SU-DHL-6 (cell line): ENCODE results near the gene CDH10.

Source experiments
- H2AFZ ChIP-seq: fragments of 200-600 bp; sonication (generic); 2 replicates; pipeline ENCODE4 v1.6.1; 2014; ENCODE audit warnings: low read depth, mild to moderate bottlenecking, moderate library complexity, mixed read lengths, antibody characterized with exemption, low read length; ENCODE audit not compliant: severe bottlenecking
- H3F3A ChIP-seq: fragments of 200-600 bp; shearing (Covaris generic); 2 replicates; pipeline ENCODE4 v1.6.0; 2016; ENCODE audit warnings: antibody characterized with exemption, mild to moderate bottlenecking; ENCODE audit not compliant: insufficient read depth
- H3K27ac ChIP-seq: fragments of 200-600 bp; sonication (generic); 2 replicates; pipeline ENCODE4 v1.5.1; 2016; ENCODE audit warnings: low read depth, mild to moderate bottlenecking, low read length, moderate library complexity, mixed read lengths
- H3K27me3 ChIP-seq: fragments of 200-600 bp; sonication (generic), shearing (Covaris generic); 2 replicates; pipeline ENCODE4 v1.6.0; 2014; ENCODE audit warnings: mild to moderate bottlenecking, low read length
- H3K36me3 ChIP-seq: fragments of 200-600 bp; sonication (generic); 2 replicates; pipeline ENCODE4 v1.6.1; 2014; ENCODE audit warnings: mild to moderate bottlenecking, low read length, mixed read lengths
- H3K4me2 ChIP-seq: fragments of 300-600, 200-600 bp; shearing (Covaris generic), sonication (generic); 2 replicates; pipeline ENCODE4 v1.6.0; 2014; ENCODE audit warnings: low read length, low read depth, mild to moderate bottlenecking; ENCODE audit not compliant: poor library complexity, severe bottlenecking
- H3K4me3 ChIP-seq: fragments of 200-600 bp; sonication (generic); 2 replicates; pipeline ENCODE4 v1.5.1; 2014; ENCODE audit warnings: antibody characterized with exemption, low read length, mild to moderate bottlenecking, mixed read lengths; ENCODE audit not compliant: insufficient read depth, poor library complexity, severe bottlenecking
- H3K79me2 ChIP-seq: fragments of 200-600 bp; sonication (generic); 2 replicates; pipeline ENCODE4 v1.6.1; 2014; ENCODE audit warnings: mild to moderate bottlenecking, low read length, moderate library complexity; ENCODE audit not compliant: insufficient read depth
- H3K9ac ChIP-seq: fragments of 200-600 bp; sonication (generic); 2 replicates; pipeline ENCODE4 v1.7.0; 2014; ENCODE audit warnings: mild to moderate bottlenecking, low read length
- H3K9me2 ChIP-seq: fragments of 200-600 bp; sonication (generic); replicated peaks from 2 replicates; pipeline ENCODE4 v1.6.1; 2014; ENCODE audit warnings: low read length; ENCODE audit not compliant: insufficient read depth
- H3K9me3 ChIP-seq: fragments of 200-600 bp; sonication (generic); 2 replicates; pipeline ENCODE4 v1.6.1; 2014; ENCODE audit warnings: low read length, mixed read lengths; ENCODE audit not compliant: insufficient read depth
- H4K20me1 ChIP-seq: fragments of 200-600 bp; sonication (generic); 2 replicates; pipeline ENCODE4 v1.6.1; 2014; ENCODE audit warnings: low read depth, mild to moderate bottlenecking, antibody characterized with exemption, low read length, moderate library complexity, mixed read lengths
- CTCF ChIP-seq: fragments of 200-600 bp; sonication (generic); IDR thresholded peaks from one replicate; pipeline ENCODE4 v1.5.1; 2017; ENCODE audit warnings: antibody characterized with exemption, mild to moderate bottlenecking, low read length, moderate library complexity; ENCODE audit not compliant: insufficient read depth, poor library complexity, severe bottlenecking
- EZH2phosphoT487 ChIP-seq: fragments of 200-600 bp; sonication (generic), shearing (Covaris generic); conservative IDR thresholded peaks from 2 replicates; pipeline ENCODE4 v1.6.1; 2018; ENCODE audit warnings: mild to moderate bottlenecking, antibody characterized with exemption, low read length, moderate library complexity, mixed read lengths

The CDH10 gene

GRCh38 chr5:24492229-24492628, 152.5 kb downstream of the CDH10 start:
- Histone ChIP-seq H3K9me3 (no peaks in the 10 kb centered on the region), H4K20me1 (no peaks in the 10 kb centered on the region), H3K79me2 (no peaks in the 10 kb centered on the region), H2AFZ (peak overlapping the region; percentile 31), H3K9ac (no peak overlapping the region), H3K27me3 (no peaks in the 10 kb centered on the region), H3F3A (no peaks in the 10 kb centered on the region), H3K27ac (no peak overlapping the region), H3K4me2 (no peak overlapping the region), H3K9me2 (no peaks in the 10 kb centered on the region), H3K4me3 (no peak overlapping the region), H3K36me3 (no peaks in the 10 kb centered on the region)
- no peak for TF ChIP-seq EZH2phosphoT487
- TF ChIP-seq CTCF = no peak

GRCh38 chr5:24491490-24491889, 153.3 kb downstream of the CDH10 start:
- Histone ChIP-seq H2AFZ (no peak overlapping the region), H3K27ac (no peak overlapping the region), H3K4me2 (no peak overlapping the region), H3F3A (no peaks in the 10 kb centered on the region), H3K9ac (no peak overlapping the region), H3K4me3 (no peak overlapping the region), H3K79me2 (no peaks in the 10 kb centered on the region), H3K9me3 (no peaks in the 10 kb centered on the region), H3K27me3 (no peaks in the 10 kb centered on the region), H3K9me2 (no peaks in the 10 kb centered on the region), H4K20me1 (no peaks in the 10 kb centered on the region), H3K36me3 (no peaks in the 10 kb centered on the region)
- TF ChIP-seq EZH2phosphoT487 = no peak
- TF ChIP-seq CTCF = no peak

GRCh38 chr5:24487368-24488229, 157.2 kb downstream of the CDH10 start:
- Histone ChIP-seq H2AFZ (peak overlapping the region; percentile 50), H3K9ac (no peak overlapping the region), H3K9me2 (no peaks in the 10 kb centered on the region), H3F3A (no peaks in the 10 kb centered on the region), H3K36me3 (no peaks in the 10 kb centered on the region), H4K20me1 (no peaks in the 10 kb centered on the region), H3K27me3 (no peaks in the 10 kb centered on the region), H3K4me3 (no peak overlapping the region), H3K79me2 (no peaks in the 10 kb centered on the region), H3K27ac (no peak overlapping the region), H3K4me2 (no peak overlapping the region), H3K9me3 (no peaks in the 10 kb centered on the region)
- TF ChIP-seq EZH2phosphoT487 = no peak
- TF ChIP-seq CTCF = no peak
